GM21360 (cell line): ENCODE data around the gene YWHAH.

ENCODE experiments used
- ATAC-seq: cut with Tn5 transposase; IDR thresholded peaks from one replicate; pipeline ENCODE4 v1.9.1; 2021; ENCODE audit warnings: mild to moderate bottlenecking, moderate library complexity; ENCODE audit not compliant: unreplicated experiment

YWHAH gene

DNA sequence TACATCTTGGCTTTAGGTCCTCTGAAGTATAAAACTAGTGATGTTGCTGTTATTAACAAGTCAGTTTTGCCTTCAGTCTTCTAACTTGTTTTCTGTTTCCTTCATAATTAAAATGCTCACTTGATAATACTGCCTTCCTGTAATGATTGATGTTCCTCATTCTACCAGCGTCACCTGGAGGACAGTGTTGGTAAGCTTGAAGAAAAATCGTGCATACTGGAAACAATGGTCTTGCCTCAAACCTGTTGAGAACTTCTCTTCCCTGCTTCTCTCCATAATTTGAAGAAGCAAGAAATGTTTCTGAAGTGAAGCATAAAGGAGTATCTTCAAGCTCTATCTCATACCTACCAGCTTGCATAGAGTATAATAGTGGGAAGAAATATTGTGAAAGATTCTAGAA lies 3.0 kb downstream of the YWHAH start:
- ATAC-seq = no peak

DNA sequence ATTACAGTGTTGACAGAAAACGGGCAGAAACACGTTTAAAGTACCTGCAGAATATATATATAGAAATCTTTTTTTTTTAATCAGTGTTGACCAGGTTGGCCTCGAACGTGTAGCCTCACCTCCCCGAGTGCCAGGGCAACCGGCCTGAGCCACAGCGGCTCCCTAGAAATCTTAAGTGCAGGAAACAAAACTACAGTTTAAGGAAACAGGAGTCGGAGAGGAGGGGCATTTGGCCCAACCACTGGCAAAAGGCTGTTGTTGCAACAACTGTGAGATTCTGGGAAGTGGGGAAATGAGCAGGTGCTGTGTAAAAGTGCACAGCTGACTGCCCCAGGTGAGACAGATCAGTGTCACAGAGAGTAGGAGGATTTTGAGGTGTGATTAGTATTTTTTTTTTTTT lies 3.7 kb downstream of the YWHAH start:
- no peak for ATAC-seq

DNA sequence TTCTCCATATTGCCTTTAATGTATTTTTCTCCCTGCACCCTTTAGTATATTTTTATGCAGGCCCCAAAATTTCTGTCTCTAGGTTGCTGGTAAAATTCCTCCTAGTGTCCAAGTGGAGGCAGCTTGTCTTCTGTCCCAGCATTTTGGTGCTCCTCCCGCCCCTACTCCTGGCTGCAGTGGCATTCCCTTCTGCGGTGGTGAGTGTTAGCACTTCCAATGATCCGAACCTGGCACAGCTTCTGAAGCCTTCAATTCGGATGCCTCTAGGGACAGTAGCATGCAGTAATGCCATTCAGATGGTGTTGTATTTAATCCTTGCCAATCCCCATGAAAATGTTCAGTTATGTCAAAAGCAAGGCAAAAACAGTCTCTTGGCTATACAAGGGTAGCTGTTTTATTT lies 5.9 kb downstream of the YWHAH start:
- ATAC-seq = no peak

DNA sequence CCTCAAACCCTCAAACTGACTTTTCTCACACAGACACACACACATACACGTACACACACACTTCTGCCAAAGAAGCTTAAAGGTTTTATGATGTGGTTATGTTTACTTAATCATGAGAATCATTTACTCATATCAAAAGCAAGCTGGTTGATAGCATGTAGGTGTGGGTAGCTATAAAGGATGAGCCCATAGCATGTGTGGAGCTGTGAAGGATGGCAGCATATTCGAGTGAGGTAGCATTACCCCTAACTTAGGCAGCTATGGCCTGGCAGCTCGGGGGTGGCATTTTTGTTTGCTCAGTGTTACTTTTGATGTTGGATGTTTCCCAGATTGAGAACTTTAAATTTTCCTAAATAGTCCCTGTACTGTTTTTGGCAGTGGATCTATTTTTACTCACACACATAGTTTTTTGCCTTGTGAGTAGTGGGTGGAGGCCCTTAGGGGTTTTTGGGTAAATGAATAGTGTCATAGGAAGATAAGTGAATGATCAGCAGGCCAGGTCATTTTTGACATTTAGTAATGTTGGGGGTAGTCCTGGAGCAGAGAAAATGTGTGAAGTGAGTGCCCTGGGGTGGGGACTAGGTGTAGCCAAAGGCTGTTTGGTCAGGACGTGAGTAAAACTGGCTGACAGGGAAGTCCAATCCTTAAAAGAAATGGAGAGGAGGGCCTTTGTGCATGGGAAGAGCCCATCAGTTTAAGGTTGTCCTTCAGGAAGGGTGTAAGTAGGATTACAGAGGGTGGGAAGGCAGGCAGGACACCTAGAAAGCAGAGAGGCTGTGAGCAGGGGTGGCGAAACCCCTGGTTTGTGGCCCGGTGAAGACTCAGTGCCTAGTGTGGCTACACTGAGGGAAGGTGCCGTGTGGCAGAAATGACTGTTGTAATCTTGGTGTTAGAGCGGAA lies 7.1 kb downstream of the YWHAH start:
- ATAC-seq = no peak

DNA sequence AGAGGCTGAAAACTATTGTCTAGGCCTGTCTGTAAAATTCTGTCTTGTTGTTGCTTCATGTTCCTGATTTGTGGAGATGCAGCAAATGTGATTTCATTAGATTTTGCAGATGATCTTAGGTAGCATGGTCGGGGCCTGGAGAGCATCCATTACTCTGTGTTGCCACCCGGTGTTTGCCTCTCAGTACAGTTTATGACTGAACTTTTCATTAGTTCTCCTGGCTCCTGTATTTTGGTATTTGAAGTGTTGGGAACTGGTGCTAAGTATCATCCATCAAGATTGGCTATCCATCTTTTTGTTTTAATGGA lies 7.7 kb downstream of the YWHAH start:
- ATAC-seq = no peak

DNA sequence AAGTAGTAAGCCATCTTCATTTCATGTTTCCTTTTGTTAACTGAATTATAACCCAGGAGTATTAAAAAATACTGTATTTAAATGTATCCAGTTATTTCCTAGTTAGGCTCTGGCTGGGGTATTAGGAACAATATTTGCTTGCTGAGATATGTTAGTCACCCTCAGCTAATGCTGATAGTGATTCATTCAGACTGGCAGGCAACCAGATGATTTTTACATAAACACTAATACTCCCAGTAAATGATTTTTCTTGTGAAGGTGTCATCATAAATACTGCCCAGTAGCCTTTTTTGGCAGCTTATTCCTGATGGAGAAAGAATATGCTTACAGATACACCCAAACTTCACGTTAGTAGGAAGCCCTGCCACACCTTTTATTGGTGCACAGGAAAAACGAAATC lies 8.1 kb downstream of the YWHAH start:
- ATAC-seq = no peak

DNA sequence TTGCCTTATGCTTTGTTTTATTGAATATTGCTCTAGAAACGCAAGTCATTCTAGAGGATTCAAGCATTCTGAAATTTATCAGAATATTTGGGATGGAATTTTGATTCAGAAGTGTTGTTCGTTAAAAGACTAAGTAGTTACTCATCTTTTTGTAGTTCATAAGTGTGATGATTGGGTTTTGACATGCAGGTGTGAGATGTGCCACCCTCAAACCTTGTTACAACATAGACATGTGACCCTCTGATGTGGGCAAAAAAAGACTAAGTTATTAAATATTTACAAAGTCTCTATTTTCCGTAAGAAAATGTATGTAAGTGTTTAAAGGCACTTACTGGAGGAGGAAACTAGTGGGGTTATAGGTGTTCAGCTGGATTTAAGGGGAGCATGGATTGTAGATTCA lies 8.9 kb downstream of the YWHAH start:
- ATAC-seq = no peak

DNA sequence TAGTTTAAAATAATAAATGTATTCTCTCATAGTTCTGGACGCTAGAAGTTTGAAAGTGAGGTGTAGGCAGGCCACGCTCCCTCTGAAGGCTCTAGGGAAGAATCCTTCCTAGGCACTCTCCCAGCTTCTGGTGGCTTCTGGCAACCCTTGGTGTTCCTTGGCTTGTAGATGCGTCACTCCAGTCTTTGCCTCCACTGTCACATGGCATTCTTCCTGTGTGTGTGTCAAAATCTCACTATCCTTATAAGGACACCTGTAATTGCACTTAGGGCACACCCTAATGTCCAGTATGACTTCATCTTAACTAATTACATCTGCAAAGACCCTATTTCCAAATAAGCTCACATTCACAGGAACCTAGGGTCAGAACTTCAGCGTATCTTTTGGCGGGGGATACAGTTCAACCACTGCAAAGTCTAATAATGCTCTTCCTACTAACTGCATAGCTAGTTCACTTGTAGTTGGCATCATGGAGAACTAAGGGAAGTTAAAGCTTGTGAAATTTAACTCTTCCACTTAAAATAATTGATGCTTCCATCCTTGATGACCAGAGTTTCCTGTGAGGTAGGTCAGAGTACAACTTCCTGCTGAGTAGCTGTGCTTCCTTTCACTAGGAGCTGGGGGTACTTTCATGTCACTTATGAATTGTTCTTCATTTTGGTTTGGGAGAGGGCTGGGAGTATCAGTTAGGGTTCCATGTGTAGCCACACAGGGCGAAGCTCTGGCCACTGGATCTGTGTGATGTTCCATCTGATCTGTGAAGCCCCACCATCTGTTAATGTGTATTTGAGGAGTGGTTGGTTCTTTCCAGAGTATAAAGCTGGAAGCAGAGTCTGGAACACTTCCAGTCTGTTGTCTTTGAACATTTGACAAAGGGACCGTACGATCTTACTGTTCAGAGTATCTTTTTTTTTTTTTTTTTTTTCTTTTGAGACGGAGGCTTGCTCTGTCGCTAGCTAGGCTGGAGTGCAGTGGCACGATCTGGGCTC lies 10.5 kb downstream of the YWHAH start:
- no peak for ATAC-seq

DNA sequence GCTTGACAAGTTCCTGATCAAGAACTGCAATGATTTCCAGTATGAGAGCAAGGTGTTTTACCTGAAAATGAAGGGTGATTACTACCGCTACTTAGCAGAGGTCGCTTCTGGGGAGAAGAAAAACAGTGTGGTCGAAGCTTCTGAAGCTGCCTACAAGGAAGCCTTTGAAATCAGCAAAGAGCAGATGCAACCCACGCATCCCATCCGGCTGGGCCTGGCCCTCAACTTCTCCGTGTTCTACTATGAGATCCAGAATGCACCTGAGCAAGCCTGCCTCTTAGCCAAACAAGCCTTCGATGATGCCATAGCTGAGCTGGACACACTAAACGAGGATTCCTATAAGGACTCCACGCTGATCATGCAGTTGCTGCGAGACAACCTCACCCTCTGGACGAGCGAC lies 12.0 kb downstream of the YWHAH start:
- ATAC-seq = no peak

DNA sequence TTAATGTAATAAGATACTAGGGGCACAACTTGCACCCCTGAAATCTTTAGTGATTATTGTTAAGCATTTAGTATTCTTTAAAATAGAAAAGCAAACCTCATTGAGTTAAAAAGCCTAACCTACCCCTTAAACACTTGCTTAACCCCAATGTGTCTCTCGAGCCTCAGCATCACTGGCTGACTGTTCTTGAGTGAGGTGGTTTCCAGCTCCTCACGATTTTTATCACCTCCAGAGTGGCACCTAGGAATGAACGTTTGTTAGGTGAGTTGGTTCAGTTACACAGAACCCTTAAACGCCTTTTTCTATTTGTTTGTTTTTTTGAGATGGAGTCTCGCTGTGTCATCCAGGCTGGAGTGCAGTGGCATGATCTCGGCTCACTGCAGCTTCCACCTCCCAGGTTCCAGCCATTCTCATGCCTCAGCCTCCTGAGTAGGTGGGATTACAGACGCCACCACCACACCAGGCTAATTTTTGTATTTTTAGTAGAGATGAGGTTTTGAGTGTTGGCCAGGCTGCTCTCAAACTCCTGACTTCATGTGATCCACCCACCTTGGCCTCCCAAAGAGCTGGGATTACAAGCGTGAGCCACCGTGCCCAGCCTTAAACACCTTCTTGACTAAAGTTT lies 13.7 kb downstream of the YWHAH start:
- ATAC-seq = no peak

DNA sequence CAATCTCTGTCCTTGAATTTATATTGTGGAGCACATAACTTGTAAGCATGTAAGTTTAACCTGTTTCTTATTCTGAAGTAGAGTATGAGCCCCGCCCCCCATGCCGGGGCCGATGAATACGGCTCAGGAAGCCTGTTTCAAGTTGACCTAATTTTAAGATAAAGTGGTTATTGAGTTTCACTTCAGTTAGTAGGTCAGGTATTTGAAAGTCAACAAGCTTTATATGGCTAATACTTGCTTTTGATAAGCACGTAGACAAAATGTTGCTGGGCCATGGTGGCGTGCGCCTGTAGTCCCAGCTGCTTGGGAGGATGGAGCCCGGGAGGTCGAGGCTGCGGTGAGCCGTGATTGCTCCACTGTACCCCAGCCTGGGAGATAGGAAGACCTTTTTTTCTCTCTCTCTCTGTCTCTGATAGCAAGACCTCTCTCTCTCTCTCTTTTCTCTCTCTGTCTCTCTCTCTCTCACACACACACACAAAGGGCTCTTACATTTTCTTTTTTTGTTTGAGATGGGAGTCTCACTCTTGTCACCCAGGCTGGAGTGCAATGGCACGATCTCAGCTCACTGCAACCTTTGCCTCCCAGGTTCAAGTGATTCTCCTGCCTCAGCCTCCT lies 14.4 kb downstream of the YWHAH start:
- no peak for ATAC-seq

DNA sequence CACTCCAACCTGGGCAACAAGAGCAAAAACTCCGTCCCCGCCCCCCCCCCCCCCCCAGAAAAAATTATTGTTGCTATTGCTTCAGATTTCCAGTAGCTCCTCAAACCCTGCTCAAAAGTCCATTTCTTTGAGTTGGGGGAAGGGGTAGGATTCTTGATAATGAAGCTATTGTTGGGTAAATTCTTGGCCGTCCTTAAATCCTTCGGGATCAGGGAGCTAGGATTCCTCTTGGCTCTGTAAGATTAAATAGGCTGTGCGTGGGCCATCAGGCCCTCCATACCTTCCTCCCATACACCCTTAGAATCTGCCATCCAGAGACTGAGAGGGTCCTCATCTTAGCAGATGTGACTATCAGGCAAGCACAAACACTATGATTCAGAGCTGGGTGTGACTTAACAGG lies 16.4 kb downstream of the YWHAH start:
- ATAC-seq = no peak

DNA sequence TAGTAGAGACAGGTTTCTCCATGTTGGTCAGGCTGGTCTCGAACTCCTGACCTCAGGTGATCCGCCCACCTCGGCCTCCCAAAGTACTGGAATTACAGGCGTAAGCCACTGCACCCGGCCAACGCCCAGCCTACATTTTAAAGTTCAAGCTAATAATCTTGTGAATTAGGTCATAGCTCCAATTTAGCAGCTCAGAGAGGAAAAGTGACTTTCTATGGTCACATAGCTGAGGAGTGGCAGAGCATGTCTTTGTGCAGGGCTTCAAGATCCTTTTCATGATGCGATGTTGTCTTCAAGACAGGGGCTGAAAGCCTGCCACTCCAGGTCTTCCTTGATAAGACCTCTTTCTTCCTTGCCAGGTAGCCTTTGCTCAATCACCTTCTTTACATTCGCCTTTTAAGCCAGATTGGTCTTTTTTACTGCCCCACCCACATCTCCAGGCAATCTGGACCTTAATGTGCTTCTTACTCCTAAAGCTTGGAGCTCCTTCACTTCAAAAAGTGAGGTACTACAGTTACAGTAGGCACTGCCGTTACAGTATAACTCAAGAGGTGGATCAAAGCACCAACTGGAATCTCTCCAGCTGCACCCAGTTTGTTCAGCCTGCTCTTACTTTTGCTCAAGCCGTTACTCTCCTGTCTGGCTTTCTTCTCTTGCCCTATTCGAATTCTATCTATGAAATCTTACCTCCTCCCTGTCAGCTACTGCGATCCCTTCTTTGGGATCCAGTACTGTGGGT lies 18.2 kb downstream of the YWHAH start:
- no peak for ATAC-seq

DNA sequence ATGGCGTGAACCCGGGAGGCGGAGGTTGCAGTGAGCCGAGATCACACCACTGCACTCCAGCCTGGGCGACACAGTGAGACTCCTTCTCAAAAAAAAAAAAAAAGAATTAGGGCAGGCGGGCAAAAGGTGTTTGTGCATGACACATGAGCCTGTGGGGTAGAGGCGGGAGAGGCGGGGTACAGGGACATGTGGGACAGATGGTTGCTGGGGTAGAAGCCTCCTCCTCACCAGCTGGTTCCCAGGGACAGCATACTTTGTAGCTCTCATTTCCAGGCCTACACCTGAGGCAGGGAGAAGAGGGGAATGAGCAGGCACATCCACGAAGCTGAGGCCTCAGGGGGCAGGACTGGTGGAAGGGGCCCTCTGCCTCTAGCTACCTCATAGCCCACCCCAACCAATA lies 23.7 kb downstream of the YWHAH start:
- no peak for ATAC-seq

DNA sequence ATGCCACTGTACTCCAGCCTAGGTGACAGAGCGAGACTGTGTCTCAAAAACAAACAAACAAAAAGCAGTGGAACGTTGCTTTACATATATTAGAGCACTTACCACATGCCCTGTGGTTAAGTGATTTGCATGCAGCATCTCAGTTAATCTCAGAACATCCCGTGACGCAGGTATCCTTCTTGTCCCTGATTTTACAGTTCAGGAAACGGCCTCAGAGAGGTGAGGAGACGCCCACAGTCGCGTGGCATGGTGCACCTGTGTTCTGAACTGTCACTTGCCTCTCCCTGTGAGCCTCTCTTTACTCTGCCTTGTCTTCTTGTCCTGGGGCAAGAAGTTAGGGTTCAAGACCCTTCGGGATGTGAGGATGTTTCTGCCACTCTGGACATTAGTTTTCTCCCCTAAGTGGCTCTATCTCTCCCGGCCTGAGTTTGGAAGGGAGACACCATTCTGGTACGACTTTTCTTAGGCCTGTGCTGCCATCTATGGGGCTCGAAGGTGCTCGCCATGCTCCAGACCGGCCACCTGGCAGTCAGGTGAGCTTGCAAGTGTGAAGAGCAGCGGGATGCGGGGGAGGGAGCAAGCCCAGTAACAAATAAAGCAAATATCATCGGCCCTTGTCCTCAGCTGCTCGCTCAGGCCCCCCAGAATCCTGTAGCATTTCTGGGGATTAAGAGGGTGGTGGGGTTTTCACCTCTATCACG lies 25.6 kb downstream of the YWHAH start:
- ATAC-seq = no peak

DNA sequence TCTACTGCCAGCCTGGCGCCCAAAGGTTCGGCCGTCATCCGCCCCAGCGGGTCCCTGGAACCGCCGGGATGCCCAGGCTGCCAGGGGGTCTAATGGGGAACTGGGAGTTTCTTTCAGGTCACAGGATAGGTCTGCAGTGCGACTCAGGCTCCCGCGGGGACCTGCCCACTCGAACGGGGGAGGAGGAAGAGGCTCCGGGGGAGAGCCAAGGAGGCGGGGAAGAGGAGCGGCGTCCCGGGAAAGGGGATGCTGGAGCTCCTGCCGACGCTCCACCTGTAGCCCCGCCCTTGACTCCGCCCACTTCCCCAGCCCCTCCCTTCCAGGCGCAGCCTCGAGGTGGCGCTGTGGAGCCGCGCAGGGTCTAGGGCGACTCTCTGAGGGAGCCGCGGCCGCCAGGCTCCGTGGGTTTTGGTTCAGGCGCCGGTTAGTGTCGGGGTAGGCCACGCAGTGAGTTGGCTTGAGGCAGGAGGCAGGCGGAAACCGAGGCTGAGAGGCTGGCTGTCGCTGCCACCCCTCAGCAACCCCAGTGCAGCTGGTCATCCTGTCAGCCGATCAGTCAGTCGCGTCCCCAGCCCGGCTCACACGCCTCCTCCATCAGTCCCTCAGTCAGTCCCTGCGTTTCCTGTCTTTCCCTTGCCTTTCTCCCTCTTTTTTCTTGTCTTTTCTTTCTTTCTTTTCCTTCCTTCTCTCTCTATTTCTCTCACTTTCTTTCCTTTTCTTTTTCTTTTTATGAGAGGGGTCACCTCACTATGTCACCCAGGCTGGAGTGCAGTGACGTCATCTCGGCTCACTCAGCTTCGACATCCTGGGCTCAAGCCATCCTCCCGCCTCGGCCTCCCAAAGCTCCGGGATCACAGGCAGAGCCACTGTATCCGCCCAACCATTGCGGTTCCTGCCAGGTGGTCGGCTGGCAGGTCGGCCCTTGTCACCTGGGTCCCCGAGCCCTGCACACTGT lies 26.4 kb downstream of the YWHAH start:
- peak; percentile 44 for ATAC-seq

DNA sequence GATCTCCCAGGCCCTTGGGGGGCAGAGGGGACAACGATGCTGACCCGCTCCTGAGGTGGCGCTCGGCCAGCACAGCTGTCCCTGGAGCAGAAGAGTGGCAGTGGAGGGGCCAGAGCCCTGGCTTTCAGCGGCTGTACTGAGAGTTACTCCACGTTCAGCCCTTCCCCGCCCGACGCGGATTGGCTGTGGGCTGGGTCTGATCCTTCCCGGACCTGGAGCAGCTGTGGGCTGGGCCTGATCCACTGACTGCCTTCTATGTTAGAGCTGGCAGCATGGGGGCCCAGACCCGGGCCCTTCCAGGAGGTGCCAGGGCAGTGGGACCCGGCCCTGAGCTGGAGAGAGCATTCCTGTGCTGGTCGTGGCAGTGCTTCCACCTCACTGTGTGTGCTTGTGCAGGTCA lies 27.8 kb downstream of the YWHAH start:
- ATAC-seq = no peak

DNA sequence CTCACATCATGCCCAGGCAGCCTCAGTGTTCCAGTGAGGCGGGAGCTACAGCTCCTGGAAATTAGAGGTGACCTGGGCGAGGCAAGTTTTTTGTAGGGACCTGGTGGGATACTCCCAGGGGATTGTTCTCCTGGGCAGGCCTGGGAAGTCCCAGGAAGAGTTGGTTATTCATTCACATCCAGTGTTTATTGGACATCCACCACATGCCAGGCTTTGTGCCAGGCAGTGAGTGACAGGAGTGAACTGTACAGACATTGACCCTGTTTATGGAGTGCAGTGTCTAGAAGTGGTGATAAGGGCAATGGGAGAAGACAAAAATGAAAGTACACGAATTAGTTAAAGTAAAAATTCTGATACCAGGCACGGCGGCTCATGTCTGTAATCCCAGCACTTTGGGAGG lies 29.4 kb downstream of the YWHAH start:
- ATAC-seq = no peak
